ENCODE data around the gene KANSL1. TPM values are rescaled to one million over a fixed set of nuclear protein-coding genes. Genes with fewer than 3 reads are reported as not detected.

KANSL1 gene
- total RNA-seq, 1 experiment from 2014 or later: 47.6 TPM

- CTCF ChIA-PET: no interaction called here
- TF ChIP-seq EZH2 (IDR thresholded peaks at IDR 0.05; ENCODE audit: low read length, unreplicated experiment): no peak
- no peak for TF ChIP-seq CTCF (conservative IDR thresholded peaks at IDR 0.05; ENCODE audit: low read depth, low read length)
- TF ChIP-seq EZH2phosphoT487 (IDR thresholded peaks at IDR 0.05; ENCODE audit: borderline replicate concordance, low read length): no peak
- Histone ChIP-seq H3K9ac (ENCODE audit: low read length) (no peak overlapping the region), H3K79me2 (ENCODE audit: low read length) (no peaks in the 10 kb centered on the region), H4K20me1 (ENCODE audit: low read length) (peaks cover 4% of the 10 kb centered on the region; the same call in 1 of the 2 replicates), H3K27me3 (ENCODE audit: low read length) (no peaks in the 10 kb centered on the region), H3K4me1 (ENCODE audit: insufficient read depth, low read length) (no peaks in the 10 kb centered on the region), H3K27ac (ENCODE audit: low read length) (no peak overlapping the region), H3K9me2 (replicated peaks; ENCODE audit: low read length) (no peaks in the 10 kb centered on the region), H3K4me3 (ENCODE audit: low read length) (no peak overlapping the region), H3F3A (ENCODE audit: low read length, unreplicated experiment) (no peaks in the 10 kb centered on the region), H3K9me3 (ENCODE audit: low read length) (no peaks in the 10 kb centered on the region), H3K36me3 (ENCODE audit: low read depth, low read length) (peaks cover 51% of the 10 kb centered on the region), H3K4me2 (ENCODE audit: low read length) (no peak overlapping the region), H2AFZ (ENCODE audit: low read length) (no peak overlapping the region)
- DNase-seq: no peak
- no peak for ATAC-seq
- intact Hi-C loops (cut with micrococcal nuclease): no loop called here
- BruUV-seq (replicated peaks): no TSS peak
- POLR2A ChIA-PET (ENCODE audit: unreplicated experiment): no interaction called here
These were observed 163.6 kb downstream of the KANSL1 start for GRCh38 chr17:46029627-46030026.

GRCh38 chr17:46028981-46029565 is 164.2 kb downstream of the KANSL1 start:
- no peaks in the 10 kb centered on the region for H3F3A ChIP-seq (ENCODE audit: low read length, unreplicated experiment)
- intact Hi-C loops (cut with micrococcal nuclease): no loop called here
- no peak overlapping the region for H3K4me2 ChIP-seq (ENCODE audit: low read length)
- H3K9ac ChIP-seq (ENCODE audit: low read length): no peak overlapping the region
- no peak overlapping the region for H2AFZ ChIP-seq (ENCODE audit: low read length)
- no peak for ATAC-seq
- TF ChIP-seq EZH2 (IDR thresholded peaks at IDR 0.05; ENCODE audit: low read length, unreplicated experiment): no peak
- no peak for TF ChIP-seq CTCF (conservative IDR thresholded peaks at IDR 0.05; ENCODE audit: low read depth, low read length)
- no peak for TF ChIP-seq EZH2phosphoT487 (IDR thresholded peaks at IDR 0.05; ENCODE audit: borderline replicate concordance, low read length)
- no peaks in the 10 kb centered on the region; the same call in 1 of the 2 replicates for H4K20me1 ChIP-seq (ENCODE audit: low read length)
- CTCF ChIA-PET: no interaction called here
- H3K79me2 ChIP-seq (ENCODE audit: low read length): no peaks in the 10 kb centered on the region
- H3K4me1 ChIP-seq (ENCODE audit: insufficient read depth, low read length): no peaks in the 10 kb centered on the region
- H3K27me3 ChIP-seq (ENCODE audit: low read length): no peaks in the 10 kb centered on the region
- BruUV-seq (replicated peaks): no TSS peak
- H3K9me3 ChIP-seq (ENCODE audit: low read length): no peaks in the 10 kb centered on the region
- H3K9me2 ChIP-seq (replicated peaks; ENCODE audit: low read length): no peaks in the 10 kb centered on the region
- DNase-seq: no peak
- POLR2A ChIA-PET (ENCODE audit: unreplicated experiment): no interaction called here
- no peak overlapping the region for H3K27ac ChIP-seq (ENCODE audit: low read length)
- peaks cover 45% of the 10 kb centered on the region for H3K36me3 ChIP-seq (ENCODE audit: low read depth, low read length)
- no peak overlapping the region for H3K4me3 ChIP-seq (ENCODE audit: low read length)

DNA sequence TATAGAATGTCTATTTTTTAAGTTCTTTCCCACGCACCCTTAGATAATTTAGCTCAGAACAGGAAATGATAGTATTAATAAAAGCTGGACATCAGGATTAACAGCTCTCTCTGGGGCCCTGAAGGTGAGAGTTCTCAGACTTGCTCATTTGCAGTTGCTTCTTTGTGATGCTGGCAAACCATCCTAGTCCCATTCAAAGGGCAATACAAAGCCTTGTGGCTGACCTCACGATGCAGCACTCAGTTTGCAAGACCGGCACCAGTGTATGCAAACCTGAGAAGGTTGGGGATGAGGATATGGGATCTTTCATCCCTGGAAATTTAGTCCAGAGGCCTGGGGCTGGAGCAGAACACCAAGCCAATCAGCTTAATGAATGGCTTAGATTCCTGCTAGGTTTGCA is 164.9 kb downstream of the KANSL1 start:
- no peak overlapping the region for H3K4me3 ChIP-seq (ENCODE audit: low read length)
- H3K27me3 ChIP-seq (ENCODE audit: low read length): no peaks in the 10 kb centered on the region
- no peaks in the 10 kb centered on the region for H3F3A ChIP-seq (ENCODE audit: low read length, unreplicated experiment)
- no peak overlapping the region for H3K4me2 ChIP-seq (ENCODE audit: low read length)
- no peaks in the 10 kb centered on the region for H3K9me2 ChIP-seq (replicated peaks; ENCODE audit: low read length)
- ATAC-seq (no peak), DNase-seq (no peak)
- CTCF ChIA-PET: no interaction called here
- no peaks in the 10 kb centered on the region for H4K20me1 ChIP-seq (ENCODE audit: low read length)
- POLR2A ChIA-PET (ENCODE audit: unreplicated experiment): no interaction called here
- no peaks in the 10 kb centered on the region for H3K4me1 ChIP-seq (ENCODE audit: insufficient read depth, low read length)
- BruUV-seq (replicated peaks): no TSS peak
- peaks cover 38% of the 10 kb centered on the region; the same call in 1 of the 2 replicates for H3K36me3 ChIP-seq (ENCODE audit: low read depth, low read length)
- no peak for TF ChIP-seq EZH2 (IDR thresholded peaks at IDR 0.05; ENCODE audit: low read length, unreplicated experiment)
- TF ChIP-seq CTCF (conservative IDR thresholded peaks at IDR 0.05; ENCODE audit: low read depth, low read length): no peak
- no peak for TF ChIP-seq EZH2phosphoT487 (IDR thresholded peaks at IDR 0.05; ENCODE audit: borderline replicate concordance, low read length)
- H3K9ac ChIP-seq (ENCODE audit: low read length): no peak overlapping the region
- intact Hi-C loops (cut with micrococcal nuclease): no loop called here
- no peak overlapping the region for H3K27ac ChIP-seq (ENCODE audit: low read length)
- H3K9me3 ChIP-seq (ENCODE audit: low read length): no peaks in the 10 kb centered on the region
- no peaks in the 10 kb centered on the region for H3K79me2 ChIP-seq (ENCODE audit: low read length)
- H2AFZ ChIP-seq (ENCODE audit: low read length): no peak overlapping the region

Data from PC-3 (cell line).